HG03103 (cell line): ENCODE measurements around the gene ATXN1.

Experiments
- ATAC-seq: cut with Tn5 transposase; IDR thresholded peaks from one replicate; pipeline ENCODE4 v1.9.1; 2021; ENCODE audit warnings: low read depth; ENCODE audit not compliant: unreplicated experiment

ATXN1 gene

DNA sequence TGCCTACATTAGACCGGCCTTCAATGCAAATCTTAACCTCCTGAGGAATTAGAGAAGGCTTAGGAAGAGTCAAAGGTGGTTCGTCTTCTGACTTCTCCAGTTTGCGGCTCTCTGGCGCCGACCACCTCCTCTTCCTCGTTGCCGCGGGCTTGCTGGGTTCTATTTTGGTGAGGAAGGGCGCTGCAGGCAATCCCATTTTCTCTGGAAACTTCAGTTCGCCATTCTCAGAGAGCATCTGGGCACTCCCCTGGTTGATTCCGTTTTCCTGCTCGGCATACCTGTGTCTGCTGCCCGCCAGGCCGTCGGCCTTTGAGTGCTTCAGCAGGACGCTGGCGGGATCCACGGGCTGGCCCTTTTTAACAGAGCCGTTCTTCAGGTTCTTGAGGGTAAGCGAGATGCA, 454.9 kb downstream of the ATXN1 start:
- ATAC-seq = no peak

GRCh38 chr6:16305788-16306187, 455.5 kb downstream of the ATXN1 start:
- ATAC-seq = peak; percentile 10

DNA sequence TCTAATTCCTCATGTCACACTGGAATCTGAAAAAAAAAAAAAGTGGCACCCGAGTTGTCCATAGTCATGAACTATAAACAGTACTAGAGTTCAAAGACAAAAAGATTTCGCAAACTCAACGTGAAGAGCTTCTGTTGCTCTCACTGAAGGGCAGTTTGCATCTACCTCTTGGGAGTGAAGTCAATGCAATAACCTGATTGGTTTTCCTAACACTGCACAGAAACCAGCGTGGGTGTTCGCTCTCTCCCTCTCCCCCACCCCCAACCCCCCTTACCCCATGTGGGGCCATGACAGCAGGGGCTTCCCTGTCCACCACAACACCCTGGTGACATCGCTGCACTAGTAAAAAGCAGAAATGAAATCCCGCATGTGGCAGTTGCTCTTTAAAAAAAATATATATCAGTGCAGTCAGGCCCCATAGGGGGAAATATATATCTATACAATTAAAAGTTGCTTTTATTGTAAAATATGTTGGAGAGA, 456.0 kb downstream of the ATXN1 start:
- ATAC-seq = peak; percentile 75

DNA sequence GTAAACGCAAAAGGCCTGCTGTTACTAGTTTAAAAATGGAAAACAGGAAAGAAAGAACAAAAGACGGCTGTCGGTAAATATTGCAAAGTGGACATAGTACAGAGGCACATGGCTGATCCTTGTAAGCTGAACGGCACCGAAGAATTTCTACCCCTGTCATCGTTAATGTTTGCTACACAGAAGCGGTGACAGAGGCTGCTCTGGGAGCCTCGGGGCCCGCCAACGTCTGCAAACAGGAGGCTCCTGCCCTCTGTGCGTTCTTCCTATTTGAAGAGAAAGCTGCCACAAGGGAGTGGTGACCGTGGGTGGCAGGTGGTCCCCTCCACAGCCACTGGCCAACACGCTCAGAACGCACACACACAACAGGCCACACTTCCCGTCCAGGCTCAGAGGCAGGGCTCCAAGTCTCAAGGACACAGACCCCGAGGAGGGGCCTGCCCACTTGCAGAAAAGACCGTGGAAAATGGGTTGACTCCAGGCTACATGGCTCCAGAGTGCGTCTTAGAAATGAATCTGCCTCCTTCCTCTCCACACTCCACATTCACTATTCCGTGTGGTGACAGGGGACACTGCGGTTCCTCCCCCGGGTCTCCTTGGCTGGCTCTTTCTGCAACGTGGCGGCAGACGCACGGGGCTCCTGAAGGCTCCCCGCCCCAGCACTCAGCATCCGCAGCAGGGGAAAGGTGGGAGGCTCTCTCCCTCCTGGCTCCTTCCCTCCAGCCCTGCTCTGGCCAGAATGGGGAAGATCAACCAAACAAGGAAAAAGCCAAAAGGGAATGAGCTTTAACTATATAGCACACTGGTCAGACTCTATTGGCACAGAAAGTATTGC, 458.3 kb downstream of the ATXN1 start:
- ATAC-seq = no peak

GRCh38 chr6:16301511-16301910, 459.7 kb downstream of the ATXN1 start:
- peak; percentile 71 for ATAC-seq

- no peak for ATAC-seq
Measured at GRCh38 chr6:16299861-16300260, 461.4 kb downstream of the ATXN1 start.

DNA sequence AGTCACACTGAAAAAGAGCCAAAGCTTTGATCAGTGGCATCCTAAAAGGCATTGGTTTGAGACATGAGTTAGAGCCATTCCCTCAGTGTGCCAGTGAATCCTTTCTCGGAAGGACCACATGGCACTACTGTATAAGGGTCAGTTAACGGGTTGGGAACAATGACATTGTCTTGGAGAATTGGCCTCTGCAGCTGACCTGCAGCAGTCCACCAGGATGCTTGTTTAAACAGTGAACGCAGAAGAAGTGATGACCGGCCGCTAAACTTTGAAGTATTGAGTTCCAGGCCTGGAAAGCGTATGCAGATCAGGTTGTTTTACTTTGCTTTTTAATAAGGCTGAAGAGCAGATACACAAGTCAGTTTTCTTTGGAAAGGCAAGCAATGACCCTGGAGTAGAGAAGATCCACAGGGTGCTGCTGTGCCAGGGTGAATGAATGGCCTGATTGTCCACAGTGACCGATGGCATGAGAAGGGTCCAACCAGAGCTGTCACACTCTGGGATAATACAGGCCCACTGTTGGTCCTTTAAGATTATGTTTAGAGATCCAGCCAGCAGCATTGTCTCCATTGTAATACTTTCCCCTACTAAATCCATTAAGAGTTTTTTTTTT, 465.1 kb downstream of the ATXN1 start:
- ATAC-seq = no peak

GRCh38 chr6:16295471-16295870, 465.8 kb downstream of the ATXN1 start:
- ATAC-seq = no peak

DNA sequence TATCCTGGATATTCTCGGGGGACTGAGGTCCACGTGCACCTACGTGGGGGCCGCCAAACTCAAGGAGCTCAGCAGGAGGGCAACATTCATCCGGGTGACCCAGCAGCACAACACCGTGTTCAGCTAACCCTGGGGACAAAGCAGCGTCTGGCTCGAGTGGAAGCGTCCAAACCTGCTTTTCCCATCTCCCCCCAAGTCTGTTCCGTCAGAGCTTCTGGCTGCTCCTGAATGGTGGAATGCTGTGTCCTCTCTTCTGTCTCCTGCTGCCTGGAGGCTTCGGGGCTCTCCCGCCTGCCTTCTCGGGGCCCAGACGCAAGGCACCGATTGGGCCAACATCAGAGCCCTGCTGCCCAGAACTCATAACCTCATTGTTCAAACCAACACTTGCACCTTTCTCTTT, 466.2 kb downstream of the ATXN1 start:
- ATAC-seq = no peak

- no peak for ATAC-seq
Measured at GRCh38 chr6:16294371-16294770, 466.9 kb downstream of the ATXN1 start.

- ATAC-seq = no peak
Measured at GRCh38 chr6:16292942-16293341, 468.3 kb downstream of the ATXN1 start.

DNA sequence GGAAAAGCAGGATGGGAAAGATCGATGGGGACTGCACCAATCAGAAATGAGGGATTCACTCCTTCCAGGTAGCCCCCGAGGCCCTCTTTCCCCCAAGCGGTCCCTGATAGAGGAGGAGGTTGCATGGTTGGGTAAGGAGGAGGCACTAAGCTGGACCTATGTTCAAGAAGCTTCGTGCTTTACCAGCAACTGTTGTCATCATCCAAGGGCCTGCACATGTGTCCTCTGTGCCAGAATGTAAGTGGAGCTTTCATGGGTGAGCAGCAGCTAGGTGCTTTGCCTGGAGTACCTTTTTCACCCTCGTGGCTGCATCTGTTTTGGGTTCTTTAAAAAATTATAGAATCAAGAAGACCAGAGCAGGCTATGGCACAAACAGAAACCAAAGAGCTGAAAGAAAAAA, 468.8 kb downstream of the ATXN1 start:
- no peak for ATAC-seq

DNA sequence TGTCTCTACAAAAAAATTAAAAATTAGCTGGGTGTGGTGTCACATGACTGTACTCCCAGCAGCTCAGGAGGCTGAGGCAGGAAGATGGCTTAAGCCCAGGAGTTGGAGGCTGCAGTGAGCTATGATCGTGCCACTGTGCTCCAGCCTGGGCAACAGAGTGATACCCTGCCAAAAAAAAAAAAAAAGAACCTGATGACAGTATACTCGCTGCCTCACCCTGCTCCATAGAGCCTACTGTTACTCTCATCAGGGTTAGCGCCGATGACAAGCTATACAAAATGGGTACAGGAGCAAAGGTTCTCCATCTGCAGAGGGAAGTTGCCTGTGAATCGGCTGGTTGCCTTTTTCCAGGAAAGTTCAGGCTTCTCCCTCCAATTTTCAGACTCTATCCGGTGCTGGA, 469.5 kb downstream of the ATXN1 start:
- no peak for ATAC-seq

GRCh38 chr6:16288163-16288562, 473.1 kb downstream of the ATXN1 start:
- ATAC-seq = no peak

GRCh38 chr6:16286151-16286522, 475.1 kb downstream of the ATXN1 start:
- no peak for ATAC-seq

DNA sequence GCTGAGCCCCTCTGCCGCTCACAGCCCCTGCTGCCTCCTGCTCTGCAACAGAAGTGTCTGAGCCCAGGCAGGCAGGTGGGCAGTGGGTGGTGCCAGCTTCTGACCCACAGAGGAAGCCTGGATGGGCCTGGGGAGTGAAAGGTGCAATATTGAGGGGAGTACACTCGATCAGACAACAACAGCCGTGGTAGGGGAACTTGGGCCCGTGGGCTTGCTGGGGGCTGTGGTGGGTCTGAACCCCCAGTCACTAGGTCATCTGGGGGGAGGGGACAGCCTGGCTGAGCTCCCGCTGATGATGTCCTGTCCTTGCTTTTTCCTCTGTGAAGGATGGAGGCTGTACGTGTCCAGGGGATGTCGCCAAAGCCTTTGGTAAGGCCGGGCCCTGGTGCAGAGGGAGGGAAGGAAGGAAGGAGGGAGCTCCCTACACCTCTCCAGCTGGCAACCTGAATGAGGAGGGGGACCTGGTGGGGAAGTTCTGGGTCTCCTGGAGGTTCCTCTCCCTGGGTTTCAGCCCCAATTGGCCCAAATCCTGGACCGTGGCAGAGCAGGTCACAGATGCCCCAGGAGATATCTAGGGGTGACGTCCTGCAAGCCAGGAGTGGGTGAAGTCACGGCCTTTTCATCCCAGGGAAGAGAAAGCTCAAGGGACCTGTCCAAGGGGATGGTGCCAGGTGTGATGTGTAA, 475.7 kb downstream of the ATXN1 start:
- ATAC-seq = no peak

DNA sequence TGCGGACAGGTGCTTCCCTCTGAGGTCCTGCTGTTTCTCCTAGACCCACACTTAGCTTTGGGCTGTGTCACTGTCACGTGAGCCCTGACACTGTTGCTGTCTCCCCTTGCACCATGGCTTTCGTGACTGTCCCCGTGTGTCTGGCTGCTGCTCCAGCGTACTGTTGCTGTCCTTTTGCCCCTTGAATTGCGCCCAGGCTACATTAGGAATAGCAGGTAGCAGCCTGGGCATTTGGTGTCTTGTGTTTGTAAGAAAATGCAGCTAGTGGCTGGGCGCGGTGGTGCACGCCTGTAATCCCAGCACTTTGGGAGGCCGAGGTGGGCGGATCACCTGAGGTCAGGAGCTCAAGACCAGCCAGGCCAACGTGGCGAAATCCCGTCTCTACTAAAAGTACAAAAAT, 476.8 kb downstream of the ATXN1 start:
- ATAC-seq = no peak

DNA sequence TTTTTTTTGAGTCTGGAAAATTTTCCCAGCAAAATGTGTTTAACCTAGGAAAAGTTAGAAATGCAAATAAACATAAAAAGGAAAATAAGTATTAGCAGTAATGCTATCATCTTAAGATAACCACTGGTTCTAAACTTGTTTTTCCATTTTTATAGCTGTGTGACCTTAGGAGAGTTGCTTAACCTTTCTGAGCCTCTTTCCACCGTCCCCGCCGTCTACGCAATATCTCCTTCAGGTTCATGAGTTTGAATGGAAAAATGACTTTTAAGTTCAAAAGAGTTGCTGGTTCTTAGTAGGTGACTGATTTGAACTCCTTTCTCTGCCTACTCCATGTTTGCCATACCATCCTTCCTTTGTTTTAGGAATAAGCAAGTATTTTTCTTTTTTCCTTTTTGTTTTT, 478.9 kb downstream of the ATXN1 start:
- ATAC-seq = no peak

DNA sequence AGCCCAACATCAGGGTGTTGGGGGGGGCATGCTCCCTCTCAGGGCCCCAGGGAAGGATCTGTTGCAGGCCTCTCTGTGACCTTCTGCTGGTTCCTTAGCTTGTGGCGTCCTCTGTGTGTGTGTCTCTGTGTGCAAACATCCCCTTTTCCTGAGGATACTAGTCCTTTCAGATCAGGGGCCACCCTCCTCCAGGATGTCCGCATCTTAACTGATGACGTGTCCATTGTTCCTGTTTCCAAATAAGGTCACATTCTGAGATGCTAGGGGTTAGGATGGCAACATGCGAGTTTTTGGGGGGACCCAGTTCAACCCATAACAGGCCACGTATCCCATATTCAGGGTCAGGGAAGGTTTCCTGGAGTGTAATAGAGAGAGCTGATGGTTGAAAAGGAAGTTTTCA, 482.0 kb downstream of the ATXN1 start:
- ATAC-seq = no peak

- ATAC-seq = no peak
Measured at GRCh38 chr6:16278750-16279149, 482.5 kb downstream of the ATXN1 start.

DNA sequence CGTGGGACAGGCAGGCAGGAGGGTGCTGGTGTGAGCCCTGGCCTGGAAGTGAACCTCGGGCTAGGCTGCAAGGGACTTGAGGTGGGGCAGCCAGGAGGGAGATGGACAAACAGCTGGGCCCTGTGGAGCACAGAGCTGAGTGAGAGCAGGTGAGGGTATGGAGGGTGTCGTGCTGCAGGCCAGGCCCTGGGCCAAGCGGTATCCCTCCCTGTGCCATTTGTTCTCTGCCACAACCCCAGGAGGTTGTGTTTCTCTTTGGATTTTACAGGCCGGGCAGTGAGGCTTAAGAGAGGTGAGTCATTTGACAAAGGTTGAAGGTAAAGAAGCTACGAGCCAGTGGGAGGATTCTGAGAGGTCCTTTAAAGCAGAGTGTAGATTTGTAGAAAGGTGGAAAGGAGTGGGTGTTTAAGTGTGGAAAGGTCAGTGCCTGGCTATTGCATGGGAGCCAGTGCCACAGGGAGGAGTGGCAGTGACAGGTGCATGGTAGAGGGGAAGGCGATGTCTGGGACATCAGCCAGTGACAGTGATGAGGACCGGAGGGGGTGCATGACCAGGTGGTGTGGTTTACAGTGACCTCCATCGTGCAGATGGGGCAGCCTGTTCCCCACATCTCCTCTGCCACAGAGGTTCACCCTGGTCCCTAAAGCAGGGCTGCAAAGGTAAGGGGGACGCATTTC, 483.1 kb downstream of the ATXN1 start:
- no peak for ATAC-seq
